SK-N-SH (cell line): ENCODE results near the gene MED6. TPM values are rescaled to one million over a fixed set of nuclear protein-coding genes. Genes with fewer than 3 reads are reported as not detected.

Source experiments
- CTCF ChIA-PET: fragments of 300-600, 350-600 bp; formaldehyde crosslinking; extraction: SDS; loops from one replicate; lab custom pipeline; 2021; lab: Yijun Ruan, JAX
- POLR2A ChIA-PET: fragments of 350-600 bp; sonication (Branson Sonifier 250); formaldehyde crosslinking; extraction: SDS; loops from one replicate; lab custom pipeline; 2020; ENCODE audit warnings: antibody characterized with exemption, inconsistent platforms; lab: Yijun Ruan, JAX
- DNase-seq: peaks from one replicate; pipeline ENCODE4 v3.0.0; 2012
- H2AFZ ChIP-seq: fragments of 200-600 bp; sonication (generic); 2 replicates; pipeline ENCODE4 v1.8.1; 2016; ENCODE audit warnings: antibody characterized with exemption, mild to moderate bottlenecking, low read depth
- H3F3A ChIP-seq: fragments of 200-600 bp; sonication (generic); replicated peaks from 2 replicates; pipeline ENCODE3; 2016; ENCODE audit warnings: antibody characterized with exemption, mild to moderate bottlenecking; ENCODE audit not compliant: insufficient read depth
- H3K27ac ChIP-seq, 2 experiments: fragments of 200-500 bp in 1 of 2; fragments of 200-600 bp in 1 of 2; sonication (Bioruptor generic) in 1 of 2; sonication (generic), shearing (Covaris generic) in 1 of 2; 2 replicates each; pipeline versions ENCODE4 v1.5.1 to v1.6.1; 2014 to 2016; ENCODE audit warnings: low read depth in 2 of 2, inconsistent platforms in 1 of 2, low read length in 1 of 2, mild to moderate bottlenecking in 1 of 2, mixed read lengths in 1 of 2
- H3K27me3 ChIP-seq: fragments of 200-600 bp; sonication (generic), shearing (Covaris generic); 2 replicates; pipeline ENCODE4 v1.6.1; 2016; ENCODE audit warnings: mixed run types; ENCODE audit not compliant: insufficient read depth
- H3K36me3 ChIP-seq, 2 experiments: fragments of 200-500 bp in 1 of 2; fragments of 200-600 bp in 1 of 2; sonication (Bioruptor generic) in 1 of 2; sonication (generic) in 1 of 2; replicated peaks in 1 of 2; 2 replicates each; pipeline versions ENCODE3 to v1.5.1; 2014 to 2016; ENCODE audit warnings: low read length in 1 of 2, mild to moderate bottlenecking in 1 of 2; ENCODE audit not compliant: insufficient read depth in 2 of 2, control insufficient read depth in 1 of 2
- H3K4me1 ChIP-seq, 2 experiments: fragments of 200-500 bp in 1 of 2; fragments of 200-600 bp in 1 of 2; sonication (Bioruptor generic) in 1 of 2; sonication (generic), shearing (Covaris generic) in 1 of 2; 2 replicates each; pipeline versions ENCODE4 v1.5.1 to v1.6.1; 2014 to 2016; ENCODE audit warnings: low read depth in 1 of 2, low read length in 1 of 2, mixed run types in 1 of 2; ENCODE audit not compliant: insufficient read depth in 2 of 2, control insufficient read depth in 1 of 2
- H3K4me2 ChIP-seq: fragments of 200-600 bp; sonication (generic), shearing (Covaris generic); 2 replicates; pipeline ENCODE4 v1.6.1; 2017; ENCODE audit warnings: mixed run types
- H3K4me3 ChIP-seq, 2 experiments: fragments of 200-500 bp in 1 of 2; fragments of 200-600 bp in 1 of 2; sonication (Bioruptor generic) in 1 of 2; sonication (generic), shearing (Covaris generic) in 1 of 2; 2 replicates each; pipeline versions ENCODE4 v1.5.1 to v1.8.1; 2014 to 2016; ENCODE audit warnings: low read depth in 2 of 2, inconsistent platforms in 1 of 2, low read length in 1 of 2, mild to moderate bottlenecking in 1 of 2, mixed read lengths in 1 of 2, moderate library complexity in 1 of 2
- H3K79me2 ChIP-seq: fragments of 200-600 bp; sonication (generic); 2 replicates; pipeline ENCODE4 v1.8.1; 2017; ENCODE audit warnings: mild to moderate bottlenecking; ENCODE audit not compliant: insufficient read depth
- H3K9ac ChIP-seq: fragments of 200-600 bp; sonication (generic); 2 replicates; pipeline ENCODE4 v1.6.1; 2017; ENCODE audit warnings: mixed run types
- H3K9me2 ChIP-seq: fragments of 200-600 bp; sonication (generic); 2 replicates; pipeline ENCODE4 v1.6.1; 2017; ENCODE audit warnings: mixed run types
- H3K9me3 ChIP-seq: fragments of 200-600 bp; sonication (generic); 2 replicates; pipeline ENCODE4 v1.6.1; 2017; ENCODE audit warnings: mixed run types, mild to moderate bottlenecking, moderate library complexity
- H4K20me1 ChIP-seq: fragments of 200-600 bp; sonication (generic); 2 replicates; pipeline ENCODE4 v1.6.1; 2017; ENCODE audit warnings: mild to moderate bottlenecking, mixed run types; ENCODE audit not compliant: insufficient read depth
- FOSL2 ChIP-seq: IDR thresholded peaks from 2 replicates; pipeline ENCODE4 v1.4.0; 2012; ENCODE audit warnings: low read depth, mild to moderate bottlenecking, moderate library complexity, borderline replicate concordance
- FOXM1 ChIP-seq: IDR thresholded peaks from 2 replicates; pipeline ENCODE4 v1.4.0; 2012; ENCODE audit warnings: low read depth, mild to moderate bottlenecking
- GATA2 ChIP-seq: sonication (generic); formaldehyde crosslinking; IDR thresholded peaks from 2 replicates; pipeline ENCODE4 v1.5.0; 2020; ENCODE audit warnings: mild to moderate bottlenecking, missing genetic modification reagents
- JUND ChIP-seq: IDR thresholded peaks from 2 replicates; pipeline ENCODE4 v1.4.0; 2012
- RFX5 ChIP-seq: IDR thresholded peaks from 2 replicates; pipeline ENCODE4 v1.6.1; 2012; ENCODE audit warnings: mild to moderate bottlenecking, improper control_type of control experiment, low read length
- RXRA ChIP-seq: IDR thresholded peaks from 2 replicates; pipeline ENCODE4 v1.4.0; 2012; ENCODE audit warnings: low read depth, mild to moderate bottlenecking, borderline replicate concordance
- TAF1 ChIP-seq: IDR thresholded peaks from 2 replicates; pipeline ENCODE4 v1.6.1; 2012; ENCODE audit warnings: low read depth, mild to moderate bottlenecking, low read length, moderate library complexity, borderline replicate concordance
- TCF12 ChIP-seq: IDR thresholded peaks from 2 replicates; pipeline ENCODE4 v1.4.0; 2012
- WGBS: methylation state at CpG from one replicate; pipeline ENCODE4 v1.1.6; 2017; ENCODE audit warnings: low lambda C conversion rate; 5-methylcytosine and 5-hydroxymethylcytosine counted together
- polyA plus RNA-seq, 3 experiments: library from polyadenylated mRNA; depleted of rRNA; stranded (reverse); fragments of >200 nt; gene quantifications; 2 replicates each; pipeline ENCODE4 v1.2.3, GENCODE V29; 2012
- TF ChIP-seq, protein P1 (sequence below): fragments of 150-350 bp; IDR thresholded peaks from 2 replicates; pipeline ENCODE4 v1.6.1; 2017; ENCODE audit warnings: antibody characterized with exemption, low read length, low read depth, borderline replicate concordance
- TF ChIP-seq, protein P2 (sequence below): IDR thresholded peaks from 2 replicates; pipeline ENCODE4 v1.6.1; 2012; ENCODE audit warnings: mild to moderate bottlenecking, low read depth, low read length, moderate library complexity
- TF ChIP-seq, protein P3 (sequence below): IDR thresholded peaks from 2 replicates; pipeline ENCODE4 v1.4.0; 2012; ENCODE audit warnings: low read depth, borderline replicate concordance

The MED6 gene
- polyA plus RNA-seq, 1 of the 3 experiments (the other 2 are of a cell fraction) = 24.2 TPM

DNA sequence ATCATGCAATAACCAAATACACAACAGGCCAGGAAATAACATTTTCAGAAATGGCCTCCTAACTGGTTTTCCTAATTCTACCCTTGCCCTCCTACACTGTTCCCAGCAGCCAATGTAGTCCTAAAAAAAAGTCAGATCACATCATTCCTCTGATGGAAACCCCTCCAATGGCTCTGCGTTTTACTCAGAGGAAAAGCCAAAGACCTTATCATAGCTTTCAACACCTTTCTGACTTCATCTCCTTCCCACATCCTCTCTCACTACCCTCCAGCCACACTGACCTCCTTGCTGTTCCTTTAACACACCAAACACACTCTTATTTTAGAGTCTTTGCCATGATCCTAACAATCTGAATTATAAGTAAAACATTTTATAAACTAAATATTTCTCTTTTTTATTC is 1.1 kb downstream of the MED6 start:
- peaks cover 62% of the 10 kb centered on the region for H3K79me2 ChIP-seq

More for the DNA sequence above, 1.1 kb downstream of the MED6 start:
- Histone ChIP-seq H3K4me3 (peak overlapping the region; percentile 95 to 97), H3K27ac (no peak overlapping the region), H3F3A (peaks cover 3% of the 10 kb centered on the region), H3K9me2 (no peaks in the 10 kb centered on the region), H3K9me3 (no peaks in the 10 kb centered on the region), H3K4me2 (peak overlapping the region; percentile 84), H4K20me1 (no peaks in the 10 kb centered on the region; the same call in 1 of the 2 replicates), H2AFZ (no peak overlapping the region), H3K27me3 (no peaks in the 10 kb centered on the region), H3K36me3 (peaks cover 29 to 33% of the 10 kb centered on the region in 2 experiments), H3K4me1 (peaks cover 0 to 14% of the 10 kb centered on the region in 2 experiments; a peak in 2 of 4 replicates), H3K9ac (no peak overlapping the region)
- ChIA-PET POLR2A (no interaction called here), CTCF (no interaction called here)
- TF ChIP-seq FOXM1 (no peak), JUND (no peak), TCF12 (no peak), RXRA (no peak), GATA2 (no peak), TAF1 (no peak), RFX5 (no peak), FOSL2 (no peak)
- TF ChIP-seq, protein P1, sequence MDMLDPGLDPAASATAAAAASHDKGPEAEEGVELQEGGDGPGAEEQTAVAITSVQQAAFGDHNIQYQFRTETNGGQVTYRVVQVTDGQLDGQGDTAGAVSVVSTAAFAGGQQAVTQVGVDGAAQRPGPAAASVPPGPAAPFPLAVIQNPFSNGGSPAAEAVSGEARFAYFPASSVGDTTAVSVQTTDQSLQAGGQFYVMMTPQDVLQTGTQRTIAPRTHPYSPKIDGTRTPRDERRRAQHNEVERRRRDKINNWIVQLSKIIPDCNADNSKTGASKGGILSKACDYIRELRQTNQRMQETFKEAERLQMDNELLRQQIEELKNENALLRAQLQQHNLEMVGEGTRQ = no peak
- TF ChIP-seq, protein P2, sequence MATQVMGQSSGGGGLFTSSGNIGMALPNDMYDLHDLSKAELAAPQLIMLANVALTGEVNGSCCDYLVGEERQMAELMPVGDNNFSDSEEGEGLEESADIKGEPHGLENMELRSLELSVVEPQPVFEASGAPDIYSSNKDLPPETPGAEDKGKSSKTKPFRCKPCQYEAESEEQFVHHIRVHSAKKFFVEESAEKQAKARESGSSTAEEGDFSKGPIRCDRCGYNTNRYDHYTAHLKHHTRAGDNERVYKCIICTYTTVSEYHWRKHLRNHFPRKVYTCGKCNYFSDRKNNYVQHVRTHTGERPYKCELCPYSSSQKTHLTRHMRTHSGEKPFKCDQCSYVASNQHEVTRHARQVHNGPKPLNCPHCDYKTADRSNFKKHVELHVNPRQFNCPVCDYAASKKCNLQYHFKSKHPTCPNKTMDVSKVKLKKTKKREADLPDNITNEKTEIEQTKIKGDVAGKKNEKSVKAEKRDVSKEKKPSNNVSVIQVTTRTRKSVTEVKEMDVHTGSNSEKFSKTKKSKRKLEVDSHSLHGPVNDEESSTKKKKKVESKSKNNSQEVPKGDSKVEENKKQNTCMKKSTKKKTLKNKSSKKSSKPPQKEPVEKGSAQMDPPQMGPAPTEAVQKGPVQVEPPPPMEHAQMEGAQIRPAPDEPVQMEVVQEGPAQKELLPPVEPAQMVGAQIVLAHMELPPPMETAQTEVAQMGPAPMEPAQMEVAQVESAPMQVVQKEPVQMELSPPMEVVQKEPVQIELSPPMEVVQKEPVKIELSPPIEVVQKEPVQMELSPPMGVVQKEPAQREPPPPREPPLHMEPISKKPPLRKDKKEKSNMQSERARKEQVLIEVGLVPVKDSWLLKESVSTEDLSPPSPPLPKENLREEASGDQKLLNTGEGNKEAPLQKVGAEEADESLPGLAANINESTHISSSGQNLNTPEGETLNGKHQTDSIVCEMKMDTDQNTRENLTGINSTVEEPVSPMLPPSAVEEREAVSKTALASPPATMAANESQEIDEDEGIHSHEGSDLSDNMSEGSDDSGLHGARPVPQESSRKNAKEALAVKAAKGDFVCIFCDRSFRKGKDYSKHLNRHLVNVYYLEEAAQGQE = no peak
- TF ChIP-seq, protein P3, sequence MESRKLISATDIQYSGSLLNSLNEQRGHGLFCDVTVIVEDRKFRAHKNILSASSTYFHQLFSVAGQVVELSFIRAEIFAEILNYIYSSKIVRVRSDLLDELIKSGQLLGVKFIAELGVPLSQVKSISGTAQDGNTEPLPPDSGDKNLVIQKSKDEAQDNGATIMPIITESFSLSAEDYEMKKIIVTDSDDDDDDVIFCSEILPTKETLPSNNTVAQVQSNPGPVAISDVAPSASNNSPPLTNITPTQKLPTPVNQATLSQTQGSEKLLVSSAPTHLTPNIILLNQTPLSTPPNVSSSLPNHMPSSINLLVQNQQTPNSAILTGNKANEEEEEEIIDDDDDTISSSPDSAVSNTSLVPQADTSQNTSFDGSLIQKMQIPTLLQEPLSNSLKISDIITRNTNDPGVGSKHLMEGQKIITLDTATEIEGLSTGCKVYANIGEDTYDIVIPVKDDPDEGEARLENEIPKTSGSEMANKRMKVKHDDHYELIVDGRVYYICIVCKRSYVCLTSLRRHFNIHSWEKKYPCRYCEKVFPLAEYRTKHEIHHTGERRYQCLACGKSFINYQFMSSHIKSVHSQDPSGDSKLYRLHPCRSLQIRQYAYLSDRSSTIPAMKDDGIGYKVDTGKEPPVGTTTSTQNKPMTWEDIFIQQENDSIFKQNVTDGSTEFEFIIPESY = no peak
- 11% methylated on average over 1 of the region's 1 CpG for WGBS
- no peak for DNase-seq
